ENCODE results near the gene RNF207.

DNA sequence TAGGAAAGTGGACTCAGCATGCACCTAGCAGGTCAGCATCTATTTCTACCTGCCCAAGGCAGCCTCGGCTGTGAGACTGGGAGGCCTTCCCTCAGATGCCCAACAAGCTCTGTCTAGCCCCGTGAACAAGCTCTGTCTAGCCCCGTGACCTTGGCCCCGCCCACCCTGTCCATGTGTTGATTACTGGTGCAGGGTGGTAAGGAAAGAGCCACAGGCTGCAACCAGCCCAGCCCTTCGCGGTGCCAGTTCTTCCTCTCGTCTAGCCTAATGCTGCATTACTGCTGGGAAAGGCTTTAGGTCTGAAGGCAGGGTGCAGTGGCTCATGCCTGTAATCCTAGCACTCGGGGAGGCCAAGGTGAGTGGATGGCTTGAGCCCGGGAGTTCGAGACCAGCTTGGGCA lies 52.8 kb downstream of the RNF207 start:
- TF ChIP-seq, protein P1, sequence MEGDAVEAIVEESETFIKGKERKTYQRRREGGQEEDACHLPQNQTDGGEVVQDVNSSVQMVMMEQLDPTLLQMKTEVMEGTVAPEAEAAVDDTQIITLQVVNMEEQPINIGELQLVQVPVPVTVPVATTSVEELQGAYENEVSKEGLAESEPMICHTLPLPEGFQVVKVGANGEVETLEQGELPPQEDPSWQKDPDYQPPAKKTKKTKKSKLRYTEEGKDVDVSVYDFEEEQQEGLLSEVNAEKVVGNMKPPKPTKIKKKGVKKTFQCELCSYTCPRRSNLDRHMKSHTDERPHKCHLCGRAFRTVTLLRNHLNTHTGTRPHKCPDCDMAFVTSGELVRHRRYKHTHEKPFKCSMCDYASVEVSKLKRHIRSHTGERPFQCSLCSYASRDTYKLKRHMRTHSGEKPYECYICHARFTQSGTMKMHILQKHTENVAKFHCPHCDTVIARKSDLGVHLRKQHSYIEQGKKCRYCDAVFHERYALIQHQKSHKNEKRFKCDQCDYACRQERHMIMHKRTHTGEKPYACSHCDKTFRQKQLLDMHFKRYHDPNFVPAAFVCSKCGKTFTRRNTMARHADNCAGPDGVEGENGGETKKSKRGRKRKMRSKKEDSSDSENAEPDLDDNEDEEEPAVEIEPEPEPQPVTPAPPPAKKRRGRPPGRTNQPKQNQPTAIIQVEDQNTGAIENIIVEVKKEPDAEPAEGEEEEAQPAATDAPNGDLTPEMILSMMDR (IDR thresholded peaks at IDR 0.05): no peak
- TF ChIP-seq POLR2A (IDR thresholded peaks at IDR 0.05): no peak
